ENCODE data around the gene LGMN. TPM values are rescaled to one million over a fixed set of nuclear protein-coding genes. Genes with fewer than 3 reads are reported as not detected.

Gene LGMN
- total and polyA plus RNA-seq, 2 of the 13 experiments (the other 11 are each of a cell fraction or from before 2014, with no cell fraction given), result 28.9 to 76.4 TPM

DNA sequence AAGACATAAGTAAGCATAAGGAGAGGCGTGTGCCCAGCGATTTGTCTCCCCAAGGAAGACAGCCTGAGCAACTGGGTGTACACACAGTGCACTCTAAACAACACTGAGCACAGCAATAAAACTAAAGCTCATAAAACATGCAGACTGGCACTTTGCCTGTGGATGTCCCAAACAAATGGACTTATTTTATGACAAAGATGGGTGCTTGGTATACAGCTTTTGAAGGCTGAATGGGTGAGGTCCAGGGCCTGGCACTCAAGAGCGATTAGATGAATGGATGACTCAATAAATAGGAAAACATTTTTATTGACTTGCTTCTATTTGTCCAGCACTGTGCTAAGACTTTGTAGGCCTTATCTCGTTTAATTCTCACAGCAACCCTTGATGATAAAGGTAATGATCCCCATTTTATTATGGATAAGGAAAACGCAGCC lies 28.5 kb downstream of the LGMN start (continued):
- TF ChIP-seq ZNF331 (CRISPR knock-in tag; IDR thresholded peaks at IDR 0.05) (no peak), ZNF343 (CRISPR knock-in tag; IDR thresholded peaks at IDR 0.05) (no peak), MBD4 (IDR thresholded peaks at IDR 0.05; ENCODE audit: borderline replicate concordance, low read length) (no peak), KLF6 (CRISPR knock-in tag; IDR thresholded peaks at IDR 0.05) (no peak), ZNF432 (CRISPR knock-in tag; IDR thresholded peaks at IDR 0.05; ENCODE audit: borderline replicate concordance) (no peak), KLF16 (CRISPR knock-in tag; IDR thresholded peaks at IDR 0.05) (no peak), PHF5A (CRISPR knock-in tag; IDR thresholded peaks at IDR 0.05; ENCODE audit: low read depth, unreplicated experiment) (no peak)
- TF ChIP-seq, protein P1, sequence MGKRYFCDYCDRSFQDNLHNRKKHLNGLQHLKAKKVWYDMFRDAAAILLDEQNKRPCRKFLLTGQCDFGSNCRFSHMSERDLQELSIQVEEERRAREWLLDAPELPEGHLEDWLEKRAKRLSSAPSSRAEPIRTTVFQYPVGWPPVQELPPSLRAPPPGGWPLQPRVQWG (CRISPR knock-in tag; IDR thresholded peaks at IDR 0.05; ENCODE audit: borderline replicate concordance, low read depth), result no peak

DNA sequence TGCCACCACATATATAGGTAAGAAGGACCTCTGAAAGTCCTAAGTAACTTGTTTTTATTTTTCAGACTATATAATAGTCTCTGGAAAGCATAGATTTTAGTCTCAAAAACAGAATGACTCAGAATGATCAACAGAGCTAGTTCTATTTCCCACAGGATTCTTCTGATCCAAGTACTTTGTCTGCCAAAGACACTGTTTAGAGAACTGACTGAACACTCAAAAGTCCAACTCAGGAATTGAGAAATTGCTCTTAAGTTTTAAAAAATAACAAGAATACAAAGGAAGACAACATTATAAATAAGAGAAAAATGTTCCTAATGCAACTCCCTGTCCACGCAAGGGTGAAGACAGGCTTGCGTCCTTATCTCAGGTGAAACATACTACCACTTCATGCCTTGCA lies 29.0 kb downstream of the LGMN start:
- in situ Hi-C loops (cut with HindIII; ENCODE audit: extremely low pct_ligation_motif_present, low pct_unique_long_range_greater_than_20kb), result no loop called here

More for the DNA sequence above, 29.0 kb downstream of the LGMN start:
- no TSS peak for BruUV-seq (replicated peaks)
- intact Hi-C loops (cut with micrococcal nuclease; ENCODE audit: unreplicated experiment), result no loop called here
- TF ChIP-seq ZNF441 (CRISPR knock-in tag; IDR thresholded peaks at IDR 0.05; ENCODE audit: borderline replicate concordance), result no peak
- no peak for TF ChIP-seq SIN3B (IDR thresholded peaks at IDR 0.05; ENCODE audit: low read length)
- TF ChIP-seq, protein P2, sequence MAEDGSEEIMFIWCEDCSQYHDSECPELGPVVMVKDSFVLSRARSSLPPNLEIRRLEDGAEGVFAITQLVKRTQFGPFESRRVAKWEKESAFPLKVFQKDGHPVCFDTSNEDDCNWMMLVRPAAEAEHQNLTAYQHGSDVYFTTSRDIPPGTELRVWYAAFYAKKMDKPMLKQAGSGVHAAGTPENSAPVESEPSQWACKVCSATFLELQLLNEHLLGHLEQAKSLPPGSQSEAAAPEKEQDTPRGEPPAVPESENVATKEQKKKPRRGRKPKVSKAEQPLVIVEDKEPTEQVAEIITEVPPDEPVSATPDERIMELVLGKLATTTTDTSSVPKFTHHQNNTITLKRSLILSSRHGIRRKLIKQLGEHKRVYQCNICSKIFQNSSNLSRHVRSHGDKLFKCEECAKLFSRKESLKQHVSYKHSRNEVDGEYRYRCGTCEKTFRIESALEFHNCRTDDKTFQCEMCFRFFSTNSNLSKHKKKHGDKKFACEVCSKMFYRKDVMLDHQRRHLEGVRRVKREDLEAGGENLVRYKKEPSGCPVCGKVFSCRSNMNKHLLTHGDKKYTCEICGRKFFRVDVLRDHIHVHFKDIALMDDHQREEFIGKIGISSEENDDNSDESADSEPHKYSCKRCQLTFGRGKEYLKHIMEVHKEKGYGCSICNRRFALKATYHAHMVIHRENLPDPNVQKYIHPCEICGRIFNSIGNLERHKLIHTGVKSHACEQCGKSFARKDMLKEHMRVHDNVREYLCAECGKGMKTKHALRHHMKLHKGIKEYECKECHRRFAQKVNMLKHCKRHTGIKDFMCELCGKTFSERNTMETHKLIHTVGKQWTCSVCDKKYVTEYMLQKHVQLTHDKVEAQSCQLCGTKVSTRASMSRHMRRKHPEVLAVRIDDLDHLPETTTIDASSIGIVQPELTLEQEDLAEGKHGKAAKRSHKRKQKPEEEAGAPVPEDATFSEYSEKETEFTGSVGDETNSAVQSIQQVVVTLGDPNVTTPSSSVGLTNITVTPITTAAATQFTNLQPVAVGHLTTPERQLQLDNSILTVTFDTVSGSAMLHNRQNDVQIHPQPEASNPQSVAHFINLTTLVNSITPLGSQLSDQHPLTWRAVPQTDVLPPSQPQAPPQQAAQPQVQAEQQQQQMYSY (CRISPR knock-in tag; IDR thresholded peaks at IDR 0.05), result no peak
- no peak for TF ChIP-seq ZNF337 (CRISPR knock-in tag; IDR thresholded peaks at IDR 0.05; ENCODE audit: borderline replicate concordance, low read depth)
- TF ChIP-seq MAZ (IDR thresholded peaks at IDR 0.05; ENCODE audit: borderline replicate concordance, low read depth, low read length), result no peak
- TF ChIP-seq MAZ (CRISPR knock-in tag; IDR thresholded peaks at IDR 0.05; ENCODE audit: low read depth), result no peak
- TF ChIP-seq ZNF143 (CRISPR knock-in tag; IDR thresholded peaks at IDR 0.05), result no peak
- no peak for TF ChIP-seq SIN3A (IDR thresholded peaks at IDR 0.05; ENCODE audit: borderline replicate concordance, low read depth, low read length)
- no peak for TF ChIP-seq ZNF446 (CRISPR knock-in tag; IDR thresholded peaks at IDR 0.05)
- H3K9me3 ChIP-seq (ENCODE audit: low read length), result no peaks in the 10 kb centered on the region
- no peak overlapping the region for H3K4me3 ChIP-seq (replicated peaks in 1 of 3; ENCODE audit: insufficient read depth in 1 of 3, low read depth in 2 of 3, low read length in 3 of 3)
- FAIRE-seq, result no peak
- no peaks in the 10 kb centered on the region; a peak in 1 of 5 replicates for H3K36me3 ChIP-seq (replicated peaks in 1 of 2; ENCODE audit: control insufficient read depth in 1 of 2, insufficient read depth in 2 of 2, low read length in 2 of 2)
- ATAC-seq, result no peak
- no peaks in the 10 kb centered on the region for H3K79me2 ChIP-seq (ENCODE audit: insufficient read depth, low read length)
- no peak overlapping the region for H3K4me2 ChIP-seq (ENCODE audit: low read depth, low read length)
- H3K9ac ChIP-seq (ENCODE audit: insufficient read depth, low read depth, low read length), result no peak overlapping the region
- H3K27me3 ChIP-seq (ENCODE audit: control insufficient read depth in 1 of 2, insufficient read depth in 2 of 2, low read length in 2 of 2), result no peaks in the 10 kb centered on the region
- 95% methylated on average over 2 of the region's 2 CpGs for WGBS (ENCODE audit: low lambda C conversion rate)
- H3K27ac ChIP-seq (ENCODE audit: extremely low read length, insufficient read depth, low read length), result no peak overlapping the region
- H3K4me1 ChIP-seq (ENCODE audit: insufficient read depth, low read length), result peaks cover 8% of the 10 kb centered on the region
- H4K20me1 ChIP-seq (ENCODE audit: insufficient read depth, low read length), result no peaks in the 10 kb centered on the region
- no peak for DNase-seq (ENCODE audit: low spot score)
- CTCF ChIA-PET (ENCODE audit: low intra/inter-chr PET ratio, low total read pairs), result no interaction called here
- no peak overlapping the region for H2AFZ ChIP-seq (ENCODE audit: low read length)
- POLR2A ChIA-PET, result no interaction called here
